Osteoblast (primary cell): ENCODE results near the gene NYAP2. TPM values are rescaled to one million over a fixed set of nuclear protein-coding genes. Genes with fewer than 3 reads are reported as not detected.

Experiments
- DNase-seq: peaks from one replicate; pipeline ENCODE4 v3.0.0; 2011; ENCODE audit warnings: low spot score, mixed read lengths; ENCODE audit not compliant: insufficient read length; ENCODE audit errors: missing footprints
- H2AFZ ChIP-seq: 2 replicates; pipeline ENCODE4 v1.6.0; 2011; ENCODE audit warnings: mild to moderate bottlenecking, low read length
- H3K27ac ChIP-seq: 2 replicates; pipeline ENCODE4 v1.5.1; 2011; ENCODE audit warnings: mild to moderate bottlenecking, low read depth, low read length, moderate library complexity
- H3K27me3 ChIP-seq: 2 replicates; pipeline ENCODE4 v1.6.0; 2012; ENCODE audit warnings: mild to moderate bottlenecking, control low read depth, inconsistent platforms, low read length, moderate library complexity; ENCODE audit not compliant: insufficient read depth
- H3K36me3 ChIP-seq: 2 replicates; pipeline ENCODE4 v1.5.1; 2011; ENCODE audit warnings: mild to moderate bottlenecking, low read length, control low read depth, moderate library complexity; ENCODE audit not compliant: insufficient read depth
- H3K4me1 ChIP-seq: 2 replicates; pipeline ENCODE4 v1.5.1; 2011; ENCODE audit warnings: mild to moderate bottlenecking, low read length, control low read depth, moderate library complexity; ENCODE audit not compliant: insufficient read depth
- H3K4me2 ChIP-seq: 2 replicates; pipeline ENCODE4 v1.6.0; 2011; ENCODE audit warnings: mild to moderate bottlenecking, low read length; ENCODE audit not compliant: insufficient read depth
- H3K4me3 ChIP-seq: fragments of 200-600 bp; sonication (generic); 3 replicates; pipeline ENCODE4 v1.5.1; 2012; ENCODE audit warnings: mild to moderate bottlenecking, low read length, inconsistent platforms; ENCODE audit not compliant: insufficient read depth
- H3K79me2 ChIP-seq: 2 replicates; pipeline ENCODE4 v1.6.0; 2012; ENCODE audit warnings: mild to moderate bottlenecking, low read length, control low read depth, inconsistent platforms; ENCODE audit not compliant: insufficient read depth
- H3K9me3 ChIP-seq: 2 replicates; pipeline ENCODE4 v1.5.1; 2011; ENCODE audit warnings: low read depth, low read length, control low read depth
- H4K20me1 ChIP-seq: 2 replicates; pipeline ENCODE4 v1.6.0; 2012; ENCODE audit warnings: mild to moderate bottlenecking, low read length, control low read depth; ENCODE audit not compliant: insufficient read depth
- total RNA-seq: library from RNA; depleted of rRNA; stranded (reverse); fragments of >200 nt; gene quantifications from 2 replicates; pipeline ENCODE4 v1.2.3, GENCODE V29; 2012
- TF ChIP-seq, protein P1 (sequence below): IDR thresholded peaks from 2 replicates; pipeline ENCODE4 v1.5.1; 2011; ENCODE audit warnings: mild to moderate bottlenecking, low read depth, low read length, moderate library complexity; ENCODE audit errors: extremely low read depth

Gene NYAP2
- total RNA-seq, 1 donor: not detected

DNA sequence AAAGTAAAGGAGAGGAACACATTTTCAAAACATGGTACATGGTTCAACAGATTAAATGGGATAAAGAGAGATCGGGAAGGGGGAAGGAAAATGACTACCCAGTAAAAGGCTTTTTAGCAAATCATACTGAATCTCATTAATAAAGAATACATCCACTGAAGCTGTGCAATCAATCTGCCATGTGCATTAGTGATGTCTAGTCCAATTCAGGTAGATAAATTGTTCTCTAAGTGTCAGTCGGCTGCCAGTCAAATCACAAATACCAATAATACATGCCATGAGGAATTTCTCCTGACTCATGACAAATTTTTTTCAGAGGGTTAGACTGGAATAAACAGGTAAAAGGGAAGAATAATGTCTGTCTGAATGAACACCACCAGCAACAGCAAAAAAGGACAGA lies 22.6 kb downstream of the NYAP2 start:
- H3K36me3 ChIP-seq: no peaks in the 10 kb centered on the region
- H3K27ac ChIP-seq: no peak overlapping the region
- no peak for DNase-seq
- no peak overlapping the region for H3K4me2 ChIP-seq
- no peaks in the 10 kb centered on the region for H4K20me1 ChIP-seq
- no peaks in the 10 kb centered on the region for H3K27me3 ChIP-seq
- H3K9me3 ChIP-seq: no peaks in the 10 kb centered on the region
- TF ChIP-seq, protein P1, sequence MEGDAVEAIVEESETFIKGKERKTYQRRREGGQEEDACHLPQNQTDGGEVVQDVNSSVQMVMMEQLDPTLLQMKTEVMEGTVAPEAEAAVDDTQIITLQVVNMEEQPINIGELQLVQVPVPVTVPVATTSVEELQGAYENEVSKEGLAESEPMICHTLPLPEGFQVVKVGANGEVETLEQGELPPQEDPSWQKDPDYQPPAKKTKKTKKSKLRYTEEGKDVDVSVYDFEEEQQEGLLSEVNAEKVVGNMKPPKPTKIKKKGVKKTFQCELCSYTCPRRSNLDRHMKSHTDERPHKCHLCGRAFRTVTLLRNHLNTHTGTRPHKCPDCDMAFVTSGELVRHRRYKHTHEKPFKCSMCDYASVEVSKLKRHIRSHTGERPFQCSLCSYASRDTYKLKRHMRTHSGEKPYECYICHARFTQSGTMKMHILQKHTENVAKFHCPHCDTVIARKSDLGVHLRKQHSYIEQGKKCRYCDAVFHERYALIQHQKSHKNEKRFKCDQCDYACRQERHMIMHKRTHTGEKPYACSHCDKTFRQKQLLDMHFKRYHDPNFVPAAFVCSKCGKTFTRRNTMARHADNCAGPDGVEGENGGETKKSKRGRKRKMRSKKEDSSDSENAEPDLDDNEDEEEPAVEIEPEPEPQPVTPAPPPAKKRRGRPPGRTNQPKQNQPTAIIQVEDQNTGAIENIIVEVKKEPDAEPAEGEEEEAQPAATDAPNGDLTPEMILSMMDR: no peak
- H3K4me1 ChIP-seq: no peaks in the 10 kb centered on the region
- no peak overlapping the region for H3K4me3 ChIP-seq
- H2AFZ ChIP-seq: no peak overlapping the region
- no peaks in the 10 kb centered on the region for H3K79me2 ChIP-seq

DNA sequence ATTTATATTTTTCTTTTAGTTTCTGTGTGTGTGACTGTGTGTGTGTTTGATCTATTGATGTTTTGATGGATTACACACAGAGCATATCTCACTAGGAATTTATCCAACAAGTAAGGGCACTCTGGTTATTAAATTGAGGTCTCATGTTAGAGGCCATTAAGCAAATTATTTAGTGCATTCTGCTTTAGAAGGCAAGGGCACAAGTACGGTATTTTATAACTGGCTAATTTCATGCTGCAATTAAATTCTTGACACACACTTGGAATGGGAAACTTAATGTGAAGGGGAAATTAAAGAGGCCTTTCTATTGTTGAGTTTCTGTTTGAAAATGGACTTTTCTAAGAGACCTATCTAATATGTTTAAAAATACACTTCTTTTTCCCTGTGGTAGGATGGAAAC lies 25.8 kb downstream of the NYAP2 start:
- no peak overlapping the region for H3K4me3 ChIP-seq
- no peaks in the 10 kb centered on the region for H4K20me1 ChIP-seq
- H3K4me2 ChIP-seq: no peak overlapping the region
- no peak for DNase-seq
- no peaks in the 10 kb centered on the region for H3K9me3 ChIP-seq
- no peaks in the 10 kb centered on the region for H3K79me2 ChIP-seq
- TF ChIP-seq, protein P1: no peak
- H2AFZ ChIP-seq: no peak overlapping the region
- no peak overlapping the region for H3K27ac ChIP-seq
- H3K27me3 ChIP-seq: no peaks in the 10 kb centered on the region
- no peaks in the 10 kb centered on the region for H3K36me3 ChIP-seq
- H3K4me1 ChIP-seq: no peaks in the 10 kb centered on the region

DNA sequence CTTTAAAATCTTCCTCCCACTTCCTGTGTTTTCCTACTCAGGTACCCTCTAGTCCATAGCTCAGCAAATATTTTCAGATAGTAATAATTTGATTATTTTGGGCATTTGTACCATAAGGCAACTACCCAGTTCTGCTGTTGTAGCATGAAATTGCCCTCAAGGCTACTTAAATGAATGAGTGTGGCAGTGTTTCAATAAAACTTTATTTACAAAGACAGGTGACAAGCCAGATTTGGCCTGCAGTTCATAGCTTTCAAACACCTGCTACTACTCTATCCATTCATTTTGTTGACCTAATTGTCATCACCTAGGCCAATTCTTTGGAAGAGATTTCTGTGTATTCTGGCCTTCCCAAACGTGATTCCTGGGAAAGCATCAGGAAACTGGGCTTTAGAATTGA lies 28.9 kb downstream of the NYAP2 start:
- no peak overlapping the region for H3K4me2 ChIP-seq
- H3K9me3 ChIP-seq: no peaks in the 10 kb centered on the region
- H2AFZ ChIP-seq: no peak overlapping the region
- no peak for DNase-seq
- no peaks in the 10 kb centered on the region for H3K79me2 ChIP-seq
- H3K27ac ChIP-seq: no peak overlapping the region
- H3K4me3 ChIP-seq: no peak overlapping the region
- H3K36me3 ChIP-seq: no peaks in the 10 kb centered on the region
- TF ChIP-seq, protein P1: no peak
- no peaks in the 10 kb centered on the region for H3K27me3 ChIP-seq
- no peaks in the 10 kb centered on the region for H3K4me1 ChIP-seq
- no peaks in the 10 kb centered on the region for H4K20me1 ChIP-seq

DNA sequence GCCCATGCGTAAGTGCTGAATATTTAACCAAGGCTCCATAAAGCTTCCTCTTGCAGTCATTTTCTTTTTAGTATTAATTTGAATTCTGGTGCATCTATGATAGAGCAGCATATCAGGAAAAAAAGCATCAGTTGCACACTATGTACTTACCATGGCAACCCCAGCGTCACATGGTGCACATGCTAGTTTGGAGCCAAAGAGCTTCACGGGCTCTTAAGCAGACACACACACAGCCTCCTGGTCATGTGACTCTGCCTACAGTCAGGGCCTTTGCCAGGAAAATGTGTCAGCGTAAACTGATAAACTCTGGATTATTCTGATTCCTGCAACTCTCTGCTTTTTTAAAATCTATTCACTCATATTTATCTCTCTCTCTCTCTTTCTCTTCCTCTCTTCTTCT lies 30.2 kb downstream of the NYAP2 start:
- Histone ChIP-seq H3K27ac (no peak overlapping the region), H3K79me2 (no peaks in the 10 kb centered on the region)
- DNase-seq: no peak

More for the DNA sequence above, 30.2 kb downstream of the NYAP2 start:
- Histone ChIP-seq H3K4me3 (no peak overlapping the region), H3K9me3 (no peaks in the 10 kb centered on the region), H3K36me3 (no peaks in the 10 kb centered on the region), H3K4me1 (no peaks in the 10 kb centered on the region), H4K20me1 (no peaks in the 10 kb centered on the region), H3K4me2 (no peak overlapping the region), H2AFZ (no peak overlapping the region), H3K27me3 (no peaks in the 10 kb centered on the region)
- TF ChIP-seq, protein P1: no peak
